GM19395 (cell line): ENCODE data around the gene VPS13D.
A peak's percentile ranks its signal among the peaks of the same experiment; 100 is the strongest.
"Not testable (repeated sequence)": the region's sequence is repeated elsewhere in the genome, so short reads cannot be mapped to it uniquely, and the experiment has no call there.

Experiments used
- ATAC-seq: cut with Tn5 transposase; IDR thresholded peaks from one replicate; pipeline ENCODE4 v1.9.1; 2021; ENCODE audit warnings: mild to moderate bottlenecking, moderate library complexity; ENCODE audit not compliant: unreplicated experiment

Gene VPS13D

DNA sequence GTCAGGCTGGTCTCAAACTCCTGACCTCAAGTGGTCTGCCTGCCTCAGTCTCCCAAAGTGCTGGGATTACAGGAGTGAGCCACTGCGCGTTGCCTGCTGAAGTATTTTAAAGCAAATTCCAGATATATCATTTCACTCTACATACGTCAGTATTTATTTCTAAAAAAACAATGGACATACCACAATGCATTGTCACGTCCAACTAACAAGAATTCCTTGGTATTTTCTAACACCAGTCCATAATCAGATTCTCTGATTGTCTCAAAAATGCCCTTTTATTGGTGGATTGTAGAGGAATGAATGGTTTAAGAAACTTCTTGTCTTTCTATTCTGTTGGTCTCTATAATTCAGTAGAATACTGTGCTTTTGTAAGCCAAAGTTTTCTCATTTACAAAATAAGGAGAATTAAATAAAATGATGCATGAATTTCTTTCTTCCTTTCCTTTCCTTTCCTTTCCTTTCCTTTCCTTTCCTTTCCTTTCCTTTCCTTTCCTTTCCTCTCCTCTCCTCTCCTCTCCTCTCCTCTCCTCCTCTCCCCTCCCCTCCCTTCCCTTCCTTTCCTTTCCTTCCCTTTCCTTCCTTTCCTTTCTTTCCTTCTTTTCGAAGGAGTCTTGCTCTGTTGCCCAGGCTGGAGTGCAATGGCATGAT lies 55.8 kb downstream of the VPS13D start:
- no peak for ATAC-seq

DNA sequence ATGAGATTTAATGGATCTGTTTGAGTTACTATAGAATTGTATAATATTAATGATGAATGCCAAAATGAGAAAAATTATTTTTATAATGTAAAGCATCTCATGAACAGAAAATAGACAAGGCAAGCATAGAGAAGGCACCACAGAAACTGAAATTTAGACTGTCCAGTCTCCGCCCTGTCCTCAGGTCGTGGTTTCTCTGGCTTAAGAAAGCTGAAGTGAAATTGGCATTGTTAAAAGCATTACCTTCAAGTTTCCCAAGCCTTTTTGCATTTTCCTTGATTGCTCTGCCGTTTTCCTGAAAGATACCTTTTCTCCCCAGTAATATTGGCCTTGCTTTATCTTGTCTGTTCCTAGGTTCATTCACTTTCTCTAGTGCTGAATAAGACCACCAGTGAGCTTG lies 58.0 kb downstream of the VPS13D start:
- ATAC-seq = no peak

DNA sequence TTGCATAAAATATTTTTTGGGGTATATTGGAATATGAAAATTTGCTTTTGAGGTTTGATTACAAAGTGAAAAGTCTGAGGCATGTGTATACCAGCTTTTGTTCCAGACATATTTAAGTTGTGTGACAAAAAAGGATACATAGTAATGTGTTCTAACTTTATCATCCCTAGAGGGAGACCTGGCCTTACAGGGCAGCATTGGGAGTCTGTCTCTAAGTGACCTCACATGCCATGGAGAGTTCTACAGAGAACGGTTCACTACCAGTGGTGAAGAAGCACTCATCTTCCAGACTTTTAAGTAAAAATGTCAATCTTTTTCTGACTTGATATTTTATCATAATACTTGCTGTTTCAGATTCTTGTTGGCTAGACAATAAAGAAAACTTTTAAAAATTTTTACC lies 61.0 kb downstream of the VPS13D start:
- no peak for ATAC-seq

GRCh38 chr1:12293416-12293815 lies 63.6 kb downstream of the VPS13D start:
- no peak for ATAC-seq

GRCh38 chr1:12294076-12294475 lies 64.2 kb downstream of the VPS13D start:
- ATAC-seq = no peak

- no peak for ATAC-seq
Observed at GRCh38 chr1:12296016-12296415, 66.2 kb downstream of the VPS13D start.

DNA sequence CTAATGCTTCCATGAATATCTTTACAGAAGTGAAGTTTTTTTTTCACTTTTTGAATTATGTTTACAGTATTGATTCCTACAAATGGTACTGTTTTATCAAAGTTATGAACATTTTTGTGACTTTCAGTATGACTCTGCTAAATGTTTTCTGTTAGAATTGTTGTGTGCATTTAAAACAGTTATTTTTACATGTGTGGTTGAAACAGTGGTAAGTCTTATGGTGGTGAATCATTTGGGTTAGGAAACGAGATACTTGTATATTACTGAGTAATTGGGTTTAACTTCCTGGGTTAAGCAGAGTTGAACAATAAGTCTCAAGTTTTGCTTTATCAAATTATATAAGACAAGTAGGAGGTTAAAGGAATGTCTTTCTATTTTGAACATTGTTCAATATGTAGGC lies 66.8 kb downstream of the VPS13D start:
- peak; percentile 81 for ATAC-seq

DNA sequence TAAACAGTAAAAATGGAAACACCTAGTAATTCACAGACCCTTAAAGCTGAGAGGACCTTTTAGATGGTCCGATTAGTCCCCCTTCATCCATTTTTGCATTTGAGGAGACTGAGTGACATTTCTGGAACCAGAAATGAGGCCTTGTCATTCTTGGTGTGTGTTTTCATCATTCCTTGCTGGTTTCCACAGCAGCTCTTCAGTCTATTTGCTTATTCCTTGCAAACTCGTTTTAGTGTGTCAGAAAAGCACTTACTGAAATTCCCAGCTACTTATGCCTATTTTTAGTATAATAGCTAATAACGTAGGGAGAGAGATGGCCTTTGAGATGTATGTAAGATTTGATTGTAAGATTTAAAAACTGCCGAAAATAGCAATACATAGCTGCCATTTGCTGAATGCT lies 70.9 kb downstream of the VPS13D start:
- no peak for ATAC-seq

- no peak for ATAC-seq
Observed at GRCh38 chr1:12301518-12302237, 71.8 kb downstream of the VPS13D start.

DNA sequence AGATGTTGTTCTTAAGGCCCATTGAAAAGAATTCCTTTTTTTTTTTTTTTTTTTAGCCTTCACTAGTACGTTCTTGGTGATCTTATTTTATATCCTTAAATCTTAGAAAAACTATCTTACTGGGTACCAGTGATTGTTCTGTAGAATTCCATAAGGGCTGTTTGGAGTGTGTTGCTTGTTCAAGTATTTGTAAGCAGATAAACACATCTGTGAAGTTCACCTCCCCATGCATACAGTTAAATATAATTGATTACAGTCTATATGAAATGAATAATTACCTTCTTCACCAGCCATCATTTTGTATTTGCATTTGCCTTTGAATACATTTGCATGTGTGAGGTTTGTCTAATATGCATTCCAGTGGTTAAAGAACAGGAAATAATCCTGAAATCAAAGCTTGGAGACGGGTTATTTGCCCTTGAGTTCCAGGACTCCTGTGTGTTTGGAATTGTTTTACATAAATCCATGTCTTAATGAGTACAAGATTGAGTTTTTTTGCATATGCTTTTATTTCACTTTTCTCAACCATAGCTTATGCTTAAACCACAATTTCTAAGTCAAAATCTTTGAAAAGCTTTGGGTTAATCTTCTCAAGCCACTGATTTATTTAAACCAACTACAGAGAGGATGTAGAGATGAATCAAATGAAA lies 73.1 kb downstream of the VPS13D start:
- no peak for ATAC-seq

GRCh38 chr1:12305377-12305776 lies 75.5 kb downstream of the VPS13D start:
- ATAC-seq = no peak

DNA sequence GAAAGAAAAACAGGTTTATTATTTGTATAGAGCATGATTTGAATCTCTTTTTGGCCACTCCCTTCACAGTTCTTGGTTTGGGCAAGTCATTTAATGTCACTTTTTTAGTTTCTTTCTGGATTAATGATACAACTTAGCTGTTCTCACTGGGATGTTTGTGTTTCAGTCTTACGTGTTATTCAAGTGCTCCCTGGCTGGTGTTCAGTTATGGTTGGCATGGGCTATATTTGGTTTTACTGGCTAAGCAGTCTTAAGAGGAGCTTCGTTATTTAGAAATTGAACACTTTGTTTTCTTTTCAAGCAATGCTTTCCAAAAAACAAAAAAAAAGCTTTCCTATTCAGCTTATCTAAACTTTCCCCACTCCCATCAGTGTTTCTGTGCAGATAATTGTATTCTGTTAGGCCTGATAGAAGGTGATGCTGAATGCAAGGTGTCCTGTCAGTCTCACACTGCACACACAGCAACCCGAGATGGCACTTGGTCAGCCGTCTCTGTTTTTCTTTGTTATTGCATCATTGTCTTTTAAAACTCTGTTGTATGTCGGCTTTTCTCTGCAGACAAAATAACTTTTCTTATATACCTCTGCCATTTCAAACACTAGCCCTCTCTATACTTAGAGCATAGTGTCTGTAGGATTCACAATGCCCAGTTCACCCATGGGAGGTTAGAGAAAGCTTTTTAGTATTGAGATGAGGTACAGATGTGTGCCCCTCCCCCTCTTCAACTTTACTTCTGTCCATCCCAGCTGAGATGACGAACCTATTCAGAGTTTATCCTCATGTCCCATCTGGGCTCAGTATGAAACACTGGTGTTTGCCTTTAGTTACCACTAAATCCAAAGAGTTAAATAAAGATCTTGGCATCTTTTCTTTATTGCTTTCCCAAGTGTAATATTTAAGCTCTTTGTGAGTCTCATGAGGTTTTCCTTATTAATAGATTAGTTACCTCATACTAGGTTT lies 80.2 kb downstream of the VPS13D start:
- ATAC-seq = no peak

GRCh38 chr1:12314333-12314903 lies 84.6 kb downstream of the VPS13D start:
- ATAC-seq = no peak

- ATAC-seq = no peak
Observed at GRCh38 chr1:12315146-12315545, 85.3 kb downstream of the VPS13D start.

- ATAC-seq = no peak
Observed at GRCh38 chr1:12316331-12316730, 86.5 kb downstream of the VPS13D start.

DNA sequence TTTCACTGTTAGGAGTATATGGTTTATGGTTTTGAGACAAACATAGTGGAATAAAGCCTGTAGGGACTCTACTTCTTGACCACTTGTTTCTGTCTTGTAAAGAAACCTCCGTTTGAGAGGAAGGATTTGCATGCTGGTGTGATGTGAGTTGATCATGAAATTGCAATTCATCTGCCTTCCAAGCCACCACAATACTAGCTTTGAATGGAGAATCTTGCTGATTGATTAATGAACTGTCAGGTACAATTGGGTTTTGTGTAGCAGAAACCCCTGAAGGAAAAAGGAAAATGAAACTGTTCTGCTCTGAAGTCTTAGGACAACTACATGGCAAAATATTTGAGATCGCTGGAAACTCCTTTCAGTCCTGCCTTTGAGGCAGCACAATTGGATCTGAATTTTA lies 90.7 kb downstream of the VPS13D start:
- ATAC-seq = no peak

- no peak for ATAC-seq
Observed at GRCh38 chr1:12324423-12324822, 94.6 kb downstream of the VPS13D start.

DNA sequence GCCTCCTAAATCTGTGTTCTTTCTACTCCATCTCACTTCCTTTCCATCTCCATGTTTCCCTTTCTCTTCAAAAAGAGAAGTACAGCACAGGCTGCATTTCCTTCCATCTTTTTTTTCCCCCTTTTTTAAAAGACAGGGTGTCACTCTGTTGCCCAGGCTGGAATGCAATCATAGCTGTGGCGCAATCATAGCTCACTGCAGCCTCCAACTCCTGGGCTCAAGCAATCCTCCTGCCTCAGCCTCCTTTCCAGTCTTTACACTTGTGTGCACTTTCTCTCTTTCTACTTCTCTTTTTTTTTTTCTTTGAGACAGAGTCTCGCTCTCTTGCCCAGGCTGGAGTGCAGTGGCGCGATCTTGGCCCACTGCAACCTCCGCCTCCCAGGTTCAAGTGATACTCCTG lies 95.1 kb downstream of the VPS13D start:
- not testable (repeated sequence) for ATAC-seq

GRCh38 chr1:12326986-12327385 lies 97.2 kb downstream of the VPS13D start:
- ATAC-seq = no peak

DNA sequence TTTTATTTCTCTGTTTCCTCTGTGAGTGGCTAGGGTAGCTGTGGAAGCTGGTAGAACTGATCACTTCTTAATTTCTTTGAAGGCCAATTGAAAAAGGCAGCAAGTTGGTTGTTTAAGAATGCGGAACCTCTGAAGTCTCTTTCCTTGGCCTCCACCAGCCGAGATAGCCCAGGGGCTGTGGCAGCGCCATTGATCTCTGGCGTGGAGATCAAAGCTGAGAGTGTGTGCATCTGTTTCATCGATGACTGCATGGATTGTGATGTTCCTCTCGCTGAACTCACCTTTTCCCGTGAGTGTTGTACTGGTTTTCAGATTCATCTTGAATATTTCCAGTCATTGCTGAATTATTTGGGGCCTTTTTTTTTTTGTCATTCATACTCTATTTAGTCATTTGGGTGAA lies 97.7 kb downstream of the VPS13D start:
- no peak for ATAC-seq
